ENCODE measurements around the gene ARF5.

- TF ChIP-seq CTCF (IDR thresholded peaks at IDR 0.05) (no peak), POLR2A (IDR thresholded peaks at IDR 0.05) (no peak)
These were observed 12.7 kb downstream of the ARF5 start for GRCh38 chr7:127600885-127601284.
